Ishikawa (cell line): ENCODE data around the gene NOX4.

Source experiments
- CEBPB ChIP-seq: IDR thresholded peaks from 2 replicates; pipeline ENCODE4 v1.6.1; 2012
- CREB1 ChIP-seq: IDR thresholded peaks from 2 replicates; pipeline ENCODE4 v1.6.1; 2012; ENCODE audit warnings: low read depth
- EGR1 ChIP-seq: IDR thresholded peaks from 2 replicates; pipeline ENCODE4 v1.6.1; 2012
- TEAD4 ChIP-seq: IDR thresholded peaks from 2 replicates; pipeline ENCODE4 v1.6.1; 2012
- ZBTB7A ChIP-seq: IDR thresholded peaks from 2 replicates; pipeline ENCODE4 v1.6.1; 2012; ENCODE audit warnings: low read depth
- TF ChIP-seq, protein P1 (sequence below): IDR thresholded peaks from 2 replicates; pipeline ENCODE4 v1.6.1; 2012; ENCODE audit warnings: low read depth, mild to moderate bottlenecking

DNA sequence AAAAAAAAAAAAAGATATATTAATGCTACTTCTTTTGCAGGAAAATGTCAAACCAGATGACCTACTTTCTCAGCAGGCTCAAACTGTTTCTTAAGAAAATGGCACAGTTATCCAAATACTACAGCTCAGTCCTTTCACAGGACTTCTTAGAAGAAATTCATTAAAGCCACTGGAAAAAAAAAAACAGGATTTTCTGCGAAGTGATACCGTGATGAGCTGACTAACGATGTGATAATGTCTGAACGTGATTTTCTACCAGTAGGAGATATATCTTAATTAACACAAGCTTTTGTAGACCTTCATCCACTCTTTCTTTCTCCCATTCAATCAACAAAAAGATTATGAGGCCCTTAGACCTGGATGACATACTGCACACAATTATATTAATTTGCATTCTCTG, 132.4 kb downstream of the NOX4 start:
- TF ChIP-seq TEAD4 (no peak), CEBPB (no peak), EGR1 (no peak), ZBTB7A (no peak), CREB1 (no peak)
- TF ChIP-seq, protein P1, sequence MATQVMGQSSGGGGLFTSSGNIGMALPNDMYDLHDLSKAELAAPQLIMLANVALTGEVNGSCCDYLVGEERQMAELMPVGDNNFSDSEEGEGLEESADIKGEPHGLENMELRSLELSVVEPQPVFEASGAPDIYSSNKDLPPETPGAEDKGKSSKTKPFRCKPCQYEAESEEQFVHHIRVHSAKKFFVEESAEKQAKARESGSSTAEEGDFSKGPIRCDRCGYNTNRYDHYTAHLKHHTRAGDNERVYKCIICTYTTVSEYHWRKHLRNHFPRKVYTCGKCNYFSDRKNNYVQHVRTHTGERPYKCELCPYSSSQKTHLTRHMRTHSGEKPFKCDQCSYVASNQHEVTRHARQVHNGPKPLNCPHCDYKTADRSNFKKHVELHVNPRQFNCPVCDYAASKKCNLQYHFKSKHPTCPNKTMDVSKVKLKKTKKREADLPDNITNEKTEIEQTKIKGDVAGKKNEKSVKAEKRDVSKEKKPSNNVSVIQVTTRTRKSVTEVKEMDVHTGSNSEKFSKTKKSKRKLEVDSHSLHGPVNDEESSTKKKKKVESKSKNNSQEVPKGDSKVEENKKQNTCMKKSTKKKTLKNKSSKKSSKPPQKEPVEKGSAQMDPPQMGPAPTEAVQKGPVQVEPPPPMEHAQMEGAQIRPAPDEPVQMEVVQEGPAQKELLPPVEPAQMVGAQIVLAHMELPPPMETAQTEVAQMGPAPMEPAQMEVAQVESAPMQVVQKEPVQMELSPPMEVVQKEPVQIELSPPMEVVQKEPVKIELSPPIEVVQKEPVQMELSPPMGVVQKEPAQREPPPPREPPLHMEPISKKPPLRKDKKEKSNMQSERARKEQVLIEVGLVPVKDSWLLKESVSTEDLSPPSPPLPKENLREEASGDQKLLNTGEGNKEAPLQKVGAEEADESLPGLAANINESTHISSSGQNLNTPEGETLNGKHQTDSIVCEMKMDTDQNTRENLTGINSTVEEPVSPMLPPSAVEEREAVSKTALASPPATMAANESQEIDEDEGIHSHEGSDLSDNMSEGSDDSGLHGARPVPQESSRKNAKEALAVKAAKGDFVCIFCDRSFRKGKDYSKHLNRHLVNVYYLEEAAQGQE = no peak
